HG02981 (cell line): ENCODE measurements around the gene SMARCD1.

ENCODE experiments used
- ATAC-seq: cut with Tn5 transposase; IDR thresholded peaks from one replicate; pipeline ENCODE4 v1.9.1; 2021; ENCODE audit warnings: mild to moderate bottlenecking, moderate library complexity; ENCODE audit not compliant: unreplicated experiment

Gene SMARCD1

GRCh38 chr12:50102646-50103309, 17.6 kb downstream of the SMARCD1 start:
- ATAC-seq, result no peak

- ATAC-seq, result no peak
Observed at GRCh38 chr12:50103351-50103750, 18.2 kb downstream of the SMARCD1 start.

GRCh38 chr12:50103767-50104321, 18.7 kb downstream of the SMARCD1 start, which contains the start of gene GPD1:
TSS of gene GPD1 (plus strand) at chr12:50104008. CDS start at chr12:50104051, 43 bp downstream.
- ATAC-seq, result no peak

- ATAC-seq, result no peak
Observed at GRCh38 chr12:50104417-50105366, 19.6 kb downstream of the SMARCD1 start.

GRCh38 chr12:50105913-50106450, 20.8 kb downstream of the SMARCD1 start:
- no peak for ATAC-seq

GRCh38 chr12:50106907-50107306, 21.8 kb downstream of the SMARCD1 start:
- no peak for ATAC-seq

GRCh38 chr12:50107416-50108268, 22.5 kb downstream of the SMARCD1 start:
- ATAC-seq, result no peak

GRCh38 chr12:50109319-50109718, 24.2 kb downstream of the SMARCD1 start:
- no peak for ATAC-seq

GRCh38 chr12:50110127-50110761, 25.1 kb downstream of the SMARCD1 start:
- ATAC-seq, result no peak

- ATAC-seq, result no peak
Observed at GRCh38 chr12:50110762-50111351, 25.7 kb downstream of the SMARCD1 start.

GRCh38 chr12:50111395-50111692, 26.2 kb downstream of the SMARCD1 start:
- peak; percentile 1 for ATAC-seq

- peak; percentile 77 for ATAC-seq
Observed at GRCh38 chr12:50111693-50112455, 26.7 kb downstream of the SMARCD1 start, which contains the start of gene COX14. TSS of gene COX14 (plus strand) at chr12:50112236. CDS start at chr12:50120044, 7,808 bp downstream.

GRCh38 chr12:50112456-50113218, 27.5 kb downstream of the SMARCD1 start:
- no peak for ATAC-seq

GRCh38 chr12:50117057-50117622, 32.0 kb downstream of the SMARCD1 start:
- no peak for ATAC-seq

GRCh38 chr12:50119387-50119786, 34.2 kb downstream of the SMARCD1 start:
- ATAC-seq, result no peak

GRCh38 chr12:50120521-50120920, 35.4 kb downstream of the SMARCD1 start:
- no peak for ATAC-seq

- ATAC-seq, result no peak
Observed at GRCh38 chr12:50120953-50121352, 35.8 kb downstream of the SMARCD1 start.

GRCh38 chr12:50121641-50122040, 36.5 kb downstream of the SMARCD1 start:
- no peak for ATAC-seq
